A549 (cell line): ENCODE data around the gene GOLGA8J. TPM values are rescaled to one million over a fixed set of nuclear protein-coding genes. Genes with fewer than 3 reads are reported as not detected.

Experiments used
- ATAC-seq, 2 experiments: fragments of 200-7000 bp in 1 of 2; fragments of >200 bp in 1 of 2; cut with Nextera tagmentation in 1 of 2; cut with Tn5 transposase in 1 of 2; 3 replicates each; pipeline versions ENCODE4 v1.8.0 to v1.9.1; 2018 to 2020; ENCODE audit warnings: mild to moderate bottlenecking in 1 of 2, moderate library complexity in 1 of 2
- CTCF ChIA-PET: fragments of 300-600 bp; sonication (Branson Sonifier 250); formaldehyde crosslinking; extraction: SDS; loops from one replicate; lab custom pipeline; 2021; ENCODE audit warnings: antibody characterized with exemption, inconsistent platforms; lab: Yijun Ruan, JAX
- POLR2A ChIA-PET: fragments of 350-600 bp; formaldehyde crosslinking; extraction: SDS; loops from one replicate; lab custom pipeline; 2021; ENCODE audit warnings: antibody characterized with exemption, inconsistent platforms; lab: Yijun Ruan, JAX
- DNase-seq, 2 experiments: peaks; one replicate each; pipeline versions ENCODE4 v3.0.0 to v3.0.0-alpha.2; 2011 to 2016; ENCODE audit warnings: low read depth in 1 of 2, low spot score in 1 of 2
- FAIRE-seq: peaks from 2 replicates; lab custom pipeline; 2011; peaks lifted over from hg19 to GRCh38; lab: Jason Lieb, UNC
- H3K27ac ChIP-seq, 2 experiments: fragments of >200 bp; sonication (Bioruptor Twin); formaldehyde crosslinking; 3 replicates each; pipeline ENCODE4 v1.5.1; 2016 to 2017
- H3K4me1 ChIP-seq: fragments of >200 bp; sonication (Bioruptor Twin); formaldehyde crosslinking; 3 replicates; pipeline ENCODE4 v1.6.1; 2016
- H3K4me2 ChIP-seq: fragments of >200 bp; sonication (Bioruptor Twin); formaldehyde crosslinking; 3 replicates; pipeline ENCODE4 v1.6.1; 2016
- H3K4me3 ChIP-seq: fragments of >200 bp; sonication (Bioruptor Twin); formaldehyde crosslinking; 3 replicates; pipeline ENCODE4 v1.5.1; 2016
- H3K9me3 ChIP-seq: fragments of >200 bp; sonication (Bioruptor Twin); formaldehyde crosslinking; 3 replicates; pipeline ENCODE4 v1.6.1; 2016
- BCL3 ChIP-seq: fragments of >200 bp; sonication (Bioruptor Twin); formaldehyde crosslinking; IDR thresholded peaks from 3 replicates; pipeline ENCODE4 v1.6.1; 2016
- CEBPB ChIP-seq, 2 experiments: fragments of >200 bp in 1 of 2; sonication (Bioruptor Twin) in 1 of 2; formaldehyde crosslinking in 1 of 2; IDR thresholded peaks; 2 replicates each; pipeline ENCODE4 v1.6.1; 2012 to 2016
- CHD2 ChIP-seq: fragments of 150-350 bp; IDR thresholded peaks from 2 replicates; pipeline ENCODE4 v1.6.1; 2014; ENCODE audit warnings: low read length; ENCODE audit not compliant: partially characterized antibody
- CTCF ChIP-seq: fragments of >200 bp; sonication (Bioruptor Twin); formaldehyde crosslinking; IDR thresholded peaks from 3 replicates; pipeline ENCODE4 v1.5.1; 2016
- ELK1 ChIP-seq: fragments of 150-350 bp; IDR thresholded peaks from 2 replicates; pipeline ENCODE4 v1.6.1; 2014; ENCODE audit warnings: low read depth, mild to moderate bottlenecking, low read length
- EP300 ChIP-seq, 2 experiments: fragments of >200 bp; sonication (Bioruptor Twin); formaldehyde crosslinking; IDR thresholded peaks; 2 replicates in 1 of 2; 3 replicates in 1 of 2; pipeline ENCODE4 v1.6.1; 2016 to 2017
- FOSB ChIP-seq: fragments of 250-450 bp; sonication (Bioruptor Pico); IDR thresholded peaks from 2 replicates; pipeline ENCODE4 v1.5.0; 2020; ENCODE audit warnings: mild to moderate bottlenecking, moderate library complexity
- FOXS1 ChIP-seq: fragments of 250-450 bp; sonication (Bioruptor Pico); IDR thresholded peaks from 2 replicates; pipeline ENCODE4 v1.5.0; 2020; ENCODE audit warnings: mild to moderate bottlenecking, moderate library complexity
- HDAC2 ChIP-seq: fragments of 200-600 bp; sonication (generic); IDR thresholded peaks from 2 replicates; pipeline ENCODE4 v1.6.1; 2016
- HEYL ChIP-seq: fragments of 250-450 bp; sonication (Bioruptor Pico); IDR thresholded peaks from 2 replicates; pipeline ENCODE4 v1.8.0; 2021; ENCODE audit warnings: mild to moderate bottlenecking, moderate library complexity
- HMGXB4 ChIP-seq: fragments of 250-450 bp; sonication (Bioruptor Pico); IDR thresholded peaks from 2 replicates; pipeline ENCODE4 v1.5.0; 2021; ENCODE audit warnings: mild to moderate bottlenecking, moderate library complexity, borderline replicate concordance
- HOXA7 ChIP-seq: fragments of 250-450 bp; sonication (Bioruptor Pico); IDR thresholded peaks from 2 replicates; pipeline ENCODE4 v1.5.0; 2020; ENCODE audit warnings: mild to moderate bottlenecking, moderate library complexity
- HOXB13 ChIP-seq: fragments of 250-450 bp; sonication (Bioruptor Pico); IDR thresholded peaks from 2 replicates; pipeline ENCODE4 v1.5.0; 2020; ENCODE audit warnings: low read depth, mild to moderate bottlenecking, moderate library complexity
- HOXB5 ChIP-seq: fragments of 250-450 bp; sonication (Bioruptor Pico); IDR thresholded peaks from 2 replicates; pipeline ENCODE4 v1.5.0; 2020; ENCODE audit warnings: mild to moderate bottlenecking, moderate library complexity
- KDM1A ChIP-seq: fragments of 200-600 bp; sonication (generic); IDR thresholded peaks from 2 replicates; pipeline ENCODE4 v1.6.1; 2016; ENCODE audit warnings: low read depth, mild to moderate bottlenecking
- MAX ChIP-seq: IDR thresholded peaks from 2 replicates; pipeline ENCODE4 v1.6.1; 2012
- MAZ ChIP-seq: fragments of 150-350 bp; IDR thresholded peaks from 2 replicates; pipeline ENCODE4 v1.6.1; 2014; ENCODE audit warnings: antibody characterized with exemption, low read depth, low read length, borderline replicate concordance
- NPAS2 ChIP-seq: fragments of 250-450 bp; sonication (Bioruptor Pico); IDR thresholded peaks from 2 replicates; pipeline ENCODE4 v1.8.0; 2022; ENCODE audit warnings: mild to moderate bottlenecking, moderate library complexity, borderline replicate concordance
- POLR2A ChIP-seq: IDR thresholded peaks from 2 replicates; pipeline ENCODE4 v1.6.1; 2012; ENCODE audit warnings: mild to moderate bottlenecking, low read length
- RAD21 ChIP-seq, 2 experiments: fragments of >200 bp in 1 of 2; sonication (Bioruptor Twin) in 1 of 2; formaldehyde crosslinking in 1 of 2; IDR thresholded peaks in 1 of 2; conservative IDR thresholded peaks in 1 of 2; 2 replicates in 1 of 2; 3 replicates in 1 of 2; pipeline ENCODE4 v1.6.1; 2012 to 2018; ENCODE audit warnings: inconsistent platforms in 1 of 2
- RARB ChIP-seq: fragments of 250-450 bp; sonication (Bioruptor Pico); IDR thresholded peaks from 2 replicates; pipeline ENCODE4 v1.8.0; 2021; ENCODE audit warnings: mild to moderate bottlenecking, moderate library complexity
- REST ChIP-seq: fragments of 200-600 bp; sonication (generic); IDR thresholded peaks from 2 replicates; pipeline ENCODE4 v1.6.1; 2016; ENCODE audit warnings: antibody characterized with exemption, mild to moderate bottlenecking, moderate library complexity
- SMC3 ChIP-seq: fragments of >200 bp; sonication (Bioruptor Twin); formaldehyde crosslinking; IDR thresholded peaks from 3 replicates; pipeline ENCODE4 v1.6.1; 2018; ENCODE audit warnings: inconsistent platforms
- ZC3H11A ChIP-seq: fragments of 450-650 bp; IDR thresholded peaks from 2 replicates; pipeline ENCODE4 v1.6.1; 2014; ENCODE audit warnings: antibody characterized with exemption, mild to moderate bottlenecking
- ZFP36 ChIP-seq: fragments of 450-650 bp; IDR thresholded peaks from 2 replicates; pipeline ENCODE4 v1.6.1; 2014; ENCODE audit warnings: borderline replicate concordance; ENCODE audit not compliant: partially characterized antibody
- ZNF302 ChIP-seq: fragments of 250-450 bp; sonication (Bioruptor Pico); IDR thresholded peaks from 2 replicates; pipeline ENCODE4 v1.9.0; 2021; ENCODE audit warnings: inconsistent platforms, mild to moderate bottlenecking, moderate library complexity
- ZSCAN20 ChIP-seq: fragments of 250-450 bp; sonication (Bioruptor Pico); IDR thresholded peaks from 2 replicates; pipeline ENCODE4 v1.8.0; 2022; ENCODE audit warnings: mild to moderate bottlenecking, moderate library complexity
- WGBS: methylation state at CpG from one replicate; pipeline ENCODE4 v1.1.6; 2017; ENCODE audit errors: missing lambda C conversion rate; 5-methylcytosine and 5-hydroxymethylcytosine counted together
- polyA plus RNA-seq, 4 experiments: library from polyadenylated mRNA; depleted of rRNA in 3 of 4; stranded (reverse); fragments of >200 nt; fragmentation: RNase III in 1 of 4; extraction: RNeasy Plus Mini Kit Qiagen cat#74134 plus additional on column Dnase treatment in 1 of 4; gene quantifications; 2 replicates in 3 of 4; 3 replicates in 1 of 4; pipeline ENCODE4 v1.2.3, GENCODE V29; 2011 to 2017

GOLGA8J gene
- polyA plus RNA-seq, 2 of the 4 experiments (the other 2 are of a cell fraction) = 0.09 to 0.23 TPM

GRCh38 chr15:30068326-30068725 lies 14.4 kb upstream of the GOLGA8J start:
- no peaks in the 10 kb centered on the region for H3K9me3 ChIP-seq
- 87% methylated on average over 7 of the region's 7 CpGs for WGBS
- TF ChIP-seq ELK1 = no peak
- TF ChIP-seq HOXB5 = no peak
- TF ChIP-seq MAZ = no peak
- TF ChIP-seq POLR2A = no peak
- no peak for TF ChIP-seq CEBPB (IDR thresholded peaks at IDR 0.05)
- no peak for TF ChIP-seq EP300 (IDR thresholded peaks at IDR 0.05)
- TF ChIP-seq CTCF = no peak
- TF ChIP-seq RAD21 (conservative IDR thresholded peaks at IDR 0.05 in 1 of 2, IDR thresholded peaks at IDR 0.05 in 1 of 2) = no peak
- TF ChIP-seq ZNF302 (CRISPR knock-in tag) = no peak
- TF ChIP-seq FOSB (CRISPR knock-in tag) = no peak
- no peak for TF ChIP-seq RARB
- no peak for TF ChIP-seq HOXB13
- no peak for TF ChIP-seq HEYL (CRISPR knock-in tag)
- no peak for TF ChIP-seq ZC3H11A
- TF ChIP-seq REST = no peak
- no peak for TF ChIP-seq SMC3
- TF ChIP-seq, all 56 proteins: peak for 0
- H3K4me3 ChIP-seq = no peak overlapping the region
- ChIA-PET POLR2A (no interaction called here), CTCF (interaction anchor here (0.8 to 2.8 kb wide), 4 partner anchors 320 to 401 kb away, joined by 4 to 10 read pairs (median 6); no protein-coding TSS in a partner anchor)
- FAIRE-seq (no peak), ATAC-seq (0 out of 6 replicates have a peak, but pooled peaks of 1 of the 2 experiments have one; percentile 12), DNase-seq (no peak)
- H3K4me1 ChIP-seq = peaks cover 13% of the 10 kb centered on the region
- no peak overlapping the region for H3K4me2 ChIP-seq
- H3K27ac ChIP-seq = no peak overlapping the region

GRCh38 chr15:30072630-30073029 lies 10.1 kb upstream of the GOLGA8J start:
- Histone ChIP-seq H3K4me3 (no peak overlapping the region), H3K4me1 (0 out of 3 replicates have a peak, but pooled peaks cover 3% of the 10 kb centered on the region), H3K9me3 (no peaks in the 10 kb centered on the region), H3K4me2 (peak overlapping the region; percentile 22; the same call in 1 of the 3 replicates), H3K27ac (no peak overlapping the region)
- ChIA-PET POLR2A (no interaction called here), CTCF (interaction anchor here (0.6 to 7.4 kb wide), 9 partner anchors 12 to 831 kb away, joined by 3 to 77 read pairs (median 17); no protein-coding TSS in a partner anchor)
- FAIRE-seq (peak; percentile 32), ATAC-seq (peak in 1 of 2 experiments; percentile 23; a peak in 1 of 6 replicates), DNase-seq (no peak)
- WGBS = 39% methylated on average over 7 of the region's 7 CpGs
- no peak for TF ChIP-seq ZC3H11A
- no peak for TF ChIP-seq NPAS2 (CRISPR knock-in tag)
- TF ChIP-seq POLR2A = no peak
- TF ChIP-seq ZSCAN20 = no peak
- no peak for TF ChIP-seq KDM1A
- no peak for TF ChIP-seq HMGXB4
- TF ChIP-seq CHD2 = no peak
- TF ChIP-seq MAX = no peak
- no peak for TF ChIP-seq ZFP36
- no peak for TF ChIP-seq BCL3
- no peak for TF ChIP-seq HOXA7
- TF ChIP-seq HDAC2 = no peak
- TF ChIP-seq FOXS1 = no peak
